Muscle layer of duodenum (tissue), 2 donors: ENCODE results near the gene PLXNB3.

Source experiments
- H3K27ac ChIP-seq: one replicate; pipeline ENCODE4 v1.7.0; 2013; ENCODE audit warnings: mild to moderate bottlenecking, low read length
- H3K27me3 ChIP-seq: one replicate; pipeline ENCODE4 v1.7.0; 2013; ENCODE audit warnings: low read depth, mild to moderate bottlenecking, control low read depth, low read length
- H3K36me3 ChIP-seq, 2 donors: one replicate each; pipeline ENCODE4 v1.7.0; 2013; ENCODE audit warnings: low read length in 2 of 2, control low read depth in 1 of 2, mild to moderate bottlenecking in 1 of 2; ENCODE audit not compliant: insufficient read depth in 2 of 2, control insufficient read depth in 1 of 2
- H3K4me1 ChIP-seq, 2 donors: one replicate each; pipeline ENCODE4 v1.7.0; 2013; ENCODE audit warnings: low read length in 2 of 2, mild to moderate bottlenecking in 2 of 2, control low read depth in 1 of 2, moderate library complexity in 1 of 2; ENCODE audit not compliant: insufficient read depth in 2 of 2, control insufficient read depth in 1 of 2
- H3K4me3 ChIP-seq, 2 donors: one replicate each; pipeline ENCODE4 v1.7.0; 2013; ENCODE audit warnings: low read length in 2 of 2, low read depth in 1 of 2, mild to moderate bottlenecking in 1 of 2
- H3K9me3 ChIP-seq, 2 donors: one replicate each; pipeline ENCODE4 v1.7.0; 2013; ENCODE audit warnings: low read length in 2 of 2, control low read depth in 1 of 2, mild to moderate bottlenecking in 1 of 2; ENCODE audit not compliant: control insufficient read depth in 1 of 2
- donor health status: healthy.

Gene PLXNB3

GRCh38 chrX:153763989-153764755, at the start of gene PLXNB3:
Gene PLXNB3 (plus strand): TSS chrX:153764249. CDS start chrX:153765536, 1,287 bp downstream.
- Histone ChIP-seq H3K4me1 (peaks cover 0 to 3% of the 10 kb centered on the region in 2 donors), H3K36me3 (no peaks in the 10 kb centered on the region), H3K27ac (no peak within 1 kb of the TSS), H3K27me3 (no peaks in the 10 kb centered on the region), H3K4me3 (peak within 1 kb of the TSS; percentile 16 to 52), H3K9me3 (no peaks in the 10 kb centered on the region)

GRCh38 chrX:153714256-153714655, 49.8 kb upstream of the PLXNB3 start:
- H3K4me1 ChIP-seq, result no peaks in the 10 kb centered on the region
- H3K27ac ChIP-seq, result no peak overlapping the region
- H3K27me3 ChIP-seq, result no peaks in the 10 kb centered on the region
- no peak overlapping the region for H3K4me3 ChIP-seq
- peaks cover 19 to 36% of the 10 kb centered on the region in 2 donors for H3K36me3 ChIP-seq
- H3K9me3 ChIP-seq, result no peaks in the 10 kb centered on the region

- Histone ChIP-seq H3K4me1 (peaks cover 0 to 2% of the 10 kb centered on the region in 2 donors), H3K27me3 (no peaks in the 10 kb centered on the region), H3K36me3 (peaks cover 30 to 42% of the 10 kb centered on the region in 2 donors), H3K27ac (no peak overlapping the region), H3K4me3 (no peak overlapping the region), H3K9me3 (no peaks in the 10 kb centered on the region)
These were observed 46.6 kb upstream of the PLXNB3 start for GRCh38 chrX:153717445-153717844.

GRCh38 chrX:153719238-153719637, 44.8 kb upstream of the PLXNB3 start:
- H3K4me1 ChIP-seq, result peaks cover 0 to 10% of the 10 kb centered on the region in 2 donors
- peaks cover 28 to 38% of the 10 kb centered on the region in 2 donors for H3K36me3 ChIP-seq
- no peaks in the 10 kb centered on the region for H3K27me3 ChIP-seq
- no peak overlapping the region for H3K4me3 ChIP-seq
- no peaks in the 10 kb centered on the region for H3K9me3 ChIP-seq
- no peak overlapping the region for H3K27ac ChIP-seq

- Histone ChIP-seq H3K9me3 (no peaks in the 10 kb centered on the region), H3K36me3 (peaks cover 23 to 33% of the 10 kb centered on the region in 2 donors), H3K4me3 (no peak overlapping the region), H3K27ac (no peak overlapping the region), H3K4me1 (peaks cover 0 to 10% of the 10 kb centered on the region in 2 donors), H3K27me3 (no peaks in the 10 kb centered on the region)
These were observed 44.3 kb upstream of the PLXNB3 start for GRCh38 chrX:153719701-153720100.

- peaks cover 14 to 17% of the 10 kb centered on the region in 2 donors for H3K36me3 ChIP-seq
- peaks cover 6 to 40% of the 10 kb centered on the region in 2 donors for H3K4me1 ChIP-seq
- H3K27me3 ChIP-seq, result no peaks in the 10 kb centered on the region
- H3K9me3 ChIP-seq, result no peaks in the 10 kb centered on the region
- H3K27ac ChIP-seq, result peak overlapping the region; percentile 31
- peak overlapping the region; percentile 55 to 68 for H3K4me3 ChIP-seq
These were observed 41.2 kb upstream of the PLXNB3 start for GRCh38 chrX:153722704-153723350.

GRCh38 chrX:153723351-153724251, 40.4 kb upstream of the PLXNB3 start:
- H3K4me1 ChIP-seq, result peaks cover 6 to 46% of the 10 kb centered on the region in 2 donors
- H3K27me3 ChIP-seq, result no peaks in the 10 kb centered on the region
- H3K9me3 ChIP-seq, result no peaks in the 10 kb centered on the region
- H3K27ac ChIP-seq, result peak overlapping the region; percentile 31
- H3K4me3 ChIP-seq, result peak overlapping the region; percentile 55 to 68
- H3K36me3 ChIP-seq, result peaks cover 14 to 17% of the 10 kb centered on the region in 2 donors

- Histone ChIP-seq H3K4me1 (peaks cover 6 to 51% of the 10 kb centered on the region in 2 donors), H3K4me3 (peak within 1 kb of the TSS; percentile 55 to 68), H3K36me3 (peaks cover 9 to 13% of the 10 kb centered on the region in 2 donors), H3K9me3 (no peaks in the 10 kb centered on the region), H3K27ac (peak within 1 kb of the TSS; percentile 39), H3K27me3 (no peaks in the 10 kb centered on the region)
These were observed 39.6 kb upstream of the PLXNB3 start, which contains the start of the genes ABCD1 and BCAP31 for GRCh38 chrX:153724252-153725038. Gene ABCD1 (plus strand): TSS chrX:153724856. CDS start chrX:153725267, 411 bp downstream. Gene BCAP31 (minus strand): TSS chrX:153724387. CDS start chrX:153723244, 1,143 bp downstream.

GRCh38 chrX:153725039-153725831, 38.8 kb upstream of the PLXNB3 start:
- Histone ChIP-seq H3K4me1 (peaks cover 6 to 51% of the 10 kb centered on the region in 2 donors), H3K27ac (peak overlapping the region; percentile 39), H3K4me3 (peak overlapping the region; percentile 16 to 54), H3K9me3 (no peaks in the 10 kb centered on the region), H3K36me3 (peaks cover 3 to 5% of the 10 kb centered on the region in 2 donors), H3K27me3 (no peaks in the 10 kb centered on the region)
